OCI-LY3 (cell line): ENCODE results near the gene LNX1.

Experiments
- EZH2phosphoT487 ChIP-seq: fragments of 200-600 bp; shearing (Covaris generic); IDR thresholded peaks from 2 replicates; pipeline ENCODE4 v1.6.1; 2018; ENCODE audit warnings: antibody characterized with exemption, mixed run types, low read depth
- TF ChIP-seq, protein P1 (sequence below): fragments of 200-600, 300-600 bp; sonication (generic); IDR thresholded peaks from 2 replicates; pipeline ENCODE4 v1.5.1; 2014; ENCODE audit warnings: antibody characterized with exemption, low read length, low read depth

DNA sequence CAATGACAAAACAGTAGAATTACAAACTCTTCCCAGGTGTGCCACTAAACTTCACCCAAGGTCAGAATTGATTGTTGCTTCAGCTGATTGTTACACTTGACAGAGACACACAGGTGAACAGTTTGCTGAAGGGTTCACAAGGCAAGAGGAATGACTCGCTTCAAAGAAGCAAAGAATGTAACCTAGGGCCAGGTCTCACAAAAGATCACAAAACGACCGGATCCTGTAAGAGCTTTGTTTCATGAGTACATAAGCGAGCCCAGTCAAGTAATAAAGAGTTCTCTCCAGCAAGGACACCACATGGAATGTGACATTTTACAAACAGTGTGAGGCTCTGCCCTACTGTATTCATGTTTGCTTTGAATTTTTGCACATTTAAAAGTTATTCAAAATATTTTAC, 9.1 kb downstream of the LNX1 start:
- TF ChIP-seq, protein P1, sequence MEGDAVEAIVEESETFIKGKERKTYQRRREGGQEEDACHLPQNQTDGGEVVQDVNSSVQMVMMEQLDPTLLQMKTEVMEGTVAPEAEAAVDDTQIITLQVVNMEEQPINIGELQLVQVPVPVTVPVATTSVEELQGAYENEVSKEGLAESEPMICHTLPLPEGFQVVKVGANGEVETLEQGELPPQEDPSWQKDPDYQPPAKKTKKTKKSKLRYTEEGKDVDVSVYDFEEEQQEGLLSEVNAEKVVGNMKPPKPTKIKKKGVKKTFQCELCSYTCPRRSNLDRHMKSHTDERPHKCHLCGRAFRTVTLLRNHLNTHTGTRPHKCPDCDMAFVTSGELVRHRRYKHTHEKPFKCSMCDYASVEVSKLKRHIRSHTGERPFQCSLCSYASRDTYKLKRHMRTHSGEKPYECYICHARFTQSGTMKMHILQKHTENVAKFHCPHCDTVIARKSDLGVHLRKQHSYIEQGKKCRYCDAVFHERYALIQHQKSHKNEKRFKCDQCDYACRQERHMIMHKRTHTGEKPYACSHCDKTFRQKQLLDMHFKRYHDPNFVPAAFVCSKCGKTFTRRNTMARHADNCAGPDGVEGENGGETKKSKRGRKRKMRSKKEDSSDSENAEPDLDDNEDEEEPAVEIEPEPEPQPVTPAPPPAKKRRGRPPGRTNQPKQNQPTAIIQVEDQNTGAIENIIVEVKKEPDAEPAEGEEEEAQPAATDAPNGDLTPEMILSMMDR = no peak
- no peak for TF ChIP-seq EZH2phosphoT487
